HepG2 (cell line): ENCODE measurements around the gene PSRC1. TPM values are rescaled to one million over a fixed set of nuclear protein-coding genes. Genes with fewer than 3 reads are reported as not detected.
A peak's percentile ranks its signal among the peaks of the same experiment; 100 is the strongest.

Experiments used
- CBX1 ChIP-seq: IDR thresholded peaks from one replicate; pipeline ENCODE4 v1.6.1; 2016; ENCODE audit warnings: antibody characterized with exemption, low read depth
- FOXK1 ChIP-seq: sonication (generic); formaldehyde crosslinking; IDR thresholded peaks from 2 replicates; pipeline ENCODE4 v1.4.0; 2020; ENCODE audit warnings: low read depth, missing genetic modification reagents, borderline replicate concordance
- HCFC1 ChIP-seq: fragments of 150-350 bp; IDR thresholded peaks from 2 replicates; pipeline ENCODE4 v1.6.1; 2014; ENCODE audit warnings: low read depth, low read length
- KDM3A ChIP-seq: IDR thresholded peaks from 2 replicates; pipeline ENCODE4 v1.6.1; 2018; ENCODE audit warnings: low read depth, missing compliant biosample characterization
- KLF13 ChIP-seq: sonication (generic); formaldehyde crosslinking; IDR thresholded peaks from 2 replicates; pipeline ENCODE4 v1.4.0; 2020; ENCODE audit warnings: mild to moderate bottlenecking, missing genetic modification reagents
- MIER3 ChIP-seq: IDR thresholded peaks from 2 replicates; pipeline ENCODE4 v1.6.1; 2016; ENCODE audit warnings: missing compliant biosample characterization, borderline replicate concordance
- POLR2AphosphoS5 ChIP-seq: IDR thresholded peaks from 2 replicates; pipeline ENCODE4 v1.6.1; 2012; ENCODE audit warnings: low read depth, low read length
- PRDM15 ChIP-seq: sonication (generic); formaldehyde crosslinking; IDR thresholded peaks from 2 replicates; pipeline ENCODE4 v1.4.0; 2020; ENCODE audit warnings: missing genetic modification reagents
- RFXANK ChIP-seq: IDR thresholded peaks from 2 replicates; pipeline ENCODE4 v1.6.1; 2016
- SRSF4 ChIP-seq: fragments of 200-400 bp; formaldehyde crosslinking; IDR thresholded peaks from one replicate; pipeline ENCODE4 v1.6.1; 2018; ENCODE audit warnings: mild to moderate bottlenecking, low read depth, low read length, moderate library complexity; ENCODE audit not compliant: poor library complexity, severe bottlenecking
- TMF1 ChIP-seq: sonication (generic); formaldehyde crosslinking; IDR thresholded peaks from 2 replicates; pipeline ENCODE4 v1.8.1; 2022; ENCODE audit warnings: low read depth, missing genetic modification reagents
- TRAFD1 ChIP-seq: sonication (generic); formaldehyde crosslinking; IDR thresholded peaks from 2 replicates; pipeline ENCODE4 v1.5.1; 2020; ENCODE audit warnings: missing genetic modification reagents, mild to moderate bottlenecking, borderline replicate concordance
- ZBTB14 ChIP-seq: sonication (generic); formaldehyde crosslinking; IDR thresholded peaks from 2 replicates; pipeline ENCODE4 v1.4.0; 2020; ENCODE audit warnings: missing genetic modification reagents
- ZBTB20 ChIP-seq: sonication (generic); formaldehyde crosslinking; IDR thresholded peaks from 2 replicates; pipeline ENCODE4 v1.8.1; 2023; ENCODE audit warnings: missing genetic modification reagents, low read depth, mild to moderate bottlenecking, borderline replicate concordance
- ZHX1 ChIP-seq: sonication (generic); formaldehyde crosslinking; IDR thresholded peaks from 2 replicates; pipeline ENCODE4 v1.8.1; 2022; ENCODE audit warnings: low read depth, mild to moderate bottlenecking, missing genetic modification reagents
- ZNF292 ChIP-seq: sonication (generic); formaldehyde crosslinking; IDR thresholded peaks from 2 replicates; pipeline ENCODE4 v1.8.1; 2022; ENCODE audit warnings: mild to moderate bottlenecking, low read depth, missing genetic modification reagents, borderline replicate concordance
- ZNF749 ChIP-seq: sonication (generic); formaldehyde crosslinking; IDR thresholded peaks from 2 replicates; pipeline ENCODE4 v1.8.0; 2022; ENCODE audit warnings: mild to moderate bottlenecking, missing genetic modification reagents, moderate library complexity, borderline replicate concordance
- ZNF773 ChIP-seq: sonication (generic); formaldehyde crosslinking; IDR thresholded peaks from 2 replicates; pipeline ENCODE4 v1.4.0; 2020; ENCODE audit warnings: missing genetic modification reagents, borderline replicate concordance
- ZNF782 ChIP-seq: sonication (generic); formaldehyde crosslinking; IDR thresholded peaks from 2 replicates; pipeline ENCODE4 v1.4.0; 2020; ENCODE audit warnings: missing genetic modification reagents, mild to moderate bottlenecking, borderline replicate concordance
- polyA plus RNA-seq, 8 experiments: library from polyadenylated mRNA; depleted of rRNA in 3 of 8; stranded (reverse) in 7 of 8; unstranded in 1 of 8; fragments of >200 nt; fragmentation: Illumina TruSeq in 4 of 8; extraction: Trizol in 4 of 8; gene quantifications; 2 replicates each; pipeline versions ENCODE4 v1.2.1 to v1.2.3, GENCODE V29; 2011 to 2016; ENCODE audit warnings: low read depth in 4 of 8, missing spikeins in 1 of 8, mixed read lengths in 1 of 8; ENCODE audit not compliant: insufficient read depth in 1 of 8
- total RNA-seq, 5 experiments: library from RNA; depleted of rRNA; stranded (reverse); fragments of >200 nt; fragmentation: Illumina TruSeq; extraction: Trizol; gene quantifications; 2 replicates each; pipeline ENCODE4 v1.2.3, GENCODE V29; 2016; ENCODE audit warnings: low read depth in 1 of 5

PSRC1 gene
- total and polyA plus RNA-seq, 2 of the 13 experiments (the other 11 are each of a cell fraction or from before 2014, with no cell fraction given), result 28.6 to 30.3 TPM

- no peak; the same call in 1 of the 2 replicates for TF ChIP-seq ZNF292
- TF ChIP-seq ZBTB20, result peak; percentile 95; the same call in 1 of the 2 replicates
- TF ChIP-seq ZBTB14, result no peak
- peak; percentile 22; the same call in 1 of the 2 replicates for TF ChIP-seq HCFC1
- TF ChIP-seq KDM3A (CRISPR knock-in tag), result peak; percentile 95; the same call in 1 of the 2 replicates
- no peak for TF ChIP-seq POLR2AphosphoS5
- TF ChIP-seq CBX1, result no peak
- TF ChIP-seq MIER3 (CRISPR knock-in tag), result peak; percentile 80; the same call in 1 of the 2 replicates
- TF ChIP-seq ZHX1, result peak; percentile 77
- no peak for TF ChIP-seq SRSF4
- peak; percentile 86; the same call in 1 of the 2 replicates for TF ChIP-seq TRAFD1 (CRISPR knock-in tag)
- no peak for TF ChIP-seq RFXANK (CRISPR knock-in tag)
- TF ChIP-seq PRDM15, result no peak
- TF ChIP-seq FOXK1 (CRISPR knock-in tag), result peak; percentile 45; the same call in 1 of the 2 replicates
- TF ChIP-seq ZNF749 (CRISPR knock-in tag), result no peak
- no peak for TF ChIP-seq KLF13 (CRISPR knock-in tag)
- TF ChIP-seq TMF1, result no peak
- peak; percentile 85; the same call in 1 of the 2 replicates for TF ChIP-seq ZNF782 (CRISPR knock-in tag)
- TF ChIP-seq ZNF773 (CRISPR knock-in tag), result no peak
Observed at GRCh38 chr1:109263597-109264378, 19.2 kb downstream of the PSRC1 start (continued).
